GM12878 (cell line): Measurements from ENCODE around the gene SMAD9. TPM values are rescaled to one million over a fixed set of nuclear protein-coding genes. Genes with fewer than 3 reads are reported as not detected.

Source experiments
- ATAC-seq: fragments of 200-7000 bp; cut with Tn5 transposase; 3 replicates; pipeline ENCODE4 v1.9.1; 2020; ENCODE audit warnings: mild to moderate bottlenecking, moderate library complexity
- BruUV-seq: library from RNA; stranded (reverse); fragments of 400-500 nt; replicated peaks from 2 replicates; lab custom pipeline; 2021; lab: Mats Ljungman, UMichigan
- CTCF ChIA-PET: fragments of 300-600 bp; sonication (Branson Sonifier 250); formaldehyde crosslinking; extraction: SDS; loops from one replicate; lab custom pipeline; 2021; ENCODE audit warnings: inconsistent platforms; lab: Yijun Ruan, JAX
- POLR2A ChIA-PET: fragments of 350-600 bp; formaldehyde crosslinking; extraction: SDS; loops from one replicate; lab custom pipeline; 2021; ENCODE audit warnings: inconsistent platforms; lab: Charles Lee
- RAD21 ChIA-PET: fragments of 300-600 bp; sonication (Branson Sonifier 250); formaldehyde crosslinking; loops from one replicate; lab custom pipeline; 2023; ENCODE audit warnings: antibody characterized with exemption; ENCODE audit not compliant: unreplicated experiment; lab: Charles Lee
- SMC1A ChIA-PET: fragments of 300-600 bp; sonication (Branson Sonifier 250); formaldehyde crosslinking; loops from one replicate; lab custom pipeline; 2023; ENCODE audit not compliant: unreplicated experiment, uncharacterized antibody; lab: Charles Lee
- DNase-seq: peaks from one replicate; pipeline ENCODE4 v3.0.0-alpha.2; 2011; ENCODE audit warnings: low read depth, low spot score
- FAIRE-seq: peaks from 3 replicates; lab custom pipeline; 2011; peaks lifted over from hg19 to GRCh38; lab: Jason Lieb, UNC
- H2AFZ ChIP-seq: 2 replicates; pipeline ENCODE4 v1.6.0; 2011; ENCODE audit warnings: low read depth, low read length, control low read depth; ENCODE audit not compliant: control insufficient read depth
- H3K27ac ChIP-seq: 2 replicates; pipeline ENCODE4 v1.5.1; 2011; ENCODE audit warnings: control low read depth; ENCODE audit not compliant: control insufficient read depth, insufficient read depth
- H3K27me3 ChIP-seq, 2 experiments: replicated peaks in 1 of 2; 2 replicates each; pipeline versions ENCODE4 v1.6.0 to v1.6.1; 2011; ENCODE audit warnings: low read length in 1 of 2; ENCODE audit not compliant: control insufficient read depth in 2 of 2, insufficient read depth in 2 of 2
- H3K36me3 ChIP-seq, 2 experiments: 2 replicates each; pipeline ENCODE4 v1.5.1; 2011; ENCODE audit warnings: low read length in 1 of 2; ENCODE audit not compliant: control insufficient read depth in 2 of 2, insufficient read depth in 2 of 2
- H3K4me1 ChIP-seq: 2 replicates; pipeline ENCODE4 v1.6.1; 2011; ENCODE audit warnings: mild to moderate bottlenecking, low read length, moderate library complexity, mixed read lengths; ENCODE audit not compliant: control insufficient read depth, insufficient read depth
- H3K4me2 ChIP-seq: 2 replicates; pipeline ENCODE4 v1.6.0; 2011; ENCODE audit warnings: control low read depth; ENCODE audit not compliant: control insufficient read depth, insufficient read depth
- H3K4me3 ChIP-seq: fragments of 200-600 bp; sonication (generic); 2 replicates; pipeline ENCODE4 v1.5.1; 2016
- H3K79me2 ChIP-seq: 2 replicates; pipeline ENCODE4 v1.6.0; 2011; ENCODE audit warnings: low read length; ENCODE audit not compliant: control insufficient read depth, insufficient read depth
- H3K9ac ChIP-seq: 2 replicates; pipeline ENCODE4 v1.8.0; 2011; ENCODE audit warnings: low read length, control low read depth, mixed read lengths; ENCODE audit not compliant: control insufficient read depth, insufficient read depth
- H3K9me3 ChIP-seq: replicated peaks from 3 replicates; pipeline ENCODE4 v1.5.1; 2011; ENCODE audit warnings: mild to moderate bottlenecking, low read length; ENCODE audit not compliant: control insufficient read depth, insufficient read depth
- H4K20me1 ChIP-seq: 2 replicates; pipeline ENCODE4 v1.6.0; 2011; ENCODE audit not compliant: control insufficient read depth, insufficient read depth
- CBX5 ChIP-seq: sonication (generic); IDR thresholded peaks from 2 replicates; pipeline ENCODE4 v1.6.1; 2016; ENCODE audit warnings: low read depth, moderate library complexity, mild to moderate bottlenecking, inconsistent platforms
- ETV6 ChIP-seq, 2 experiments: fragments of 450-650 bp in 1 of 2; IDR thresholded peaks in 1 of 2; conservative IDR thresholded peaks in 1 of 2; 2 replicates each; pipeline ENCODE4 v1.6.1; 2014; ENCODE audit warnings: antibody characterized with exemption in 1 of 2, borderline replicate concordance in 1 of 2, low read depth in 1 of 2, mild to moderate bottlenecking in 1 of 2, moderate library complexity in 1 of 2
- FOS ChIP-seq: IDR thresholded peaks from 3 replicates; pipeline ENCODE4 v1.6.1; 2011; ENCODE audit warnings: borderline replicate concordance; ENCODE audit not compliant: insufficient read length; ENCODE audit errors: extremely low read depth
- IKZF2 ChIP-seq, 2 experiments: fragments of 450-650 bp; IDR thresholded peaks; 2 replicates each; pipeline ENCODE4 v1.6.1; 2017; ENCODE audit warnings: mild to moderate bottlenecking in 2 of 2, moderate library complexity in 2 of 2
- KAT2A ChIP-seq: conservative IDR thresholded peaks from 2 replicates; pipeline ENCODE4 v1.6.1; 2011; ENCODE audit warnings: low read depth, low read length; ENCODE audit not compliant: control insufficient read depth
- MXI1 ChIP-seq: fragments of 150-350 bp; IDR thresholded peaks from 2 replicates; pipeline ENCODE4 v1.6.1; 2011; ENCODE audit warnings: low read depth, mild to moderate bottlenecking, inconsistent platforms, low read length, improper control_type of control experiment
- NBN ChIP-seq: fragments of 450-650 bp; IDR thresholded peaks from 2 replicates; pipeline ENCODE4 v1.6.1; 2016
- TCF12 ChIP-seq: IDR thresholded peaks from 2 replicates; pipeline ENCODE4 v1.6.1; 2011; ENCODE audit warnings: low read depth, mild to moderate bottlenecking, low read length
- TCF7 ChIP-seq: IDR thresholded peaks from 2 replicates; pipeline ENCODE4 v1.6.1; 2014; ENCODE audit warnings: antibody characterized with exemption, borderline replicate concordance
- WGBS: methylation state at CpG from one replicate; pipeline ENCODE4 v1.1.6; 2016; ENCODE audit warnings: low lambda C conversion rate; ENCODE audit not compliant: insufficient replicate concordance, insufficient coverage; ENCODE audit errors: missing lambda C conversion rate; 5-methylcytosine and 5-hydroxymethylcytosine counted together
- in situ Hi-C: fragments of 300-500 bp; cut with MboI; formaldehyde crosslinking; loops from 9 replicates; pipeline ENCODE4 v1.14.3; 2018; ENCODE audit warnings: mixed read lengths
- intact Hi-C: fragments of 100-400 bp; cut with micrococcal nuclease; formaldehyde crosslinking; loops from one replicate; pipeline ENCODE4 v1.14.2; 2022; ENCODE audit not compliant: unreplicated experiment
- polyA plus RNA-seq, 11 experiments: library from polyadenylated mRNA; depleted of rRNA in 4 of 11; unstranded in 6 of 11; stranded (reverse) in 5 of 11; fragments of >200 nt; fragmentation: Nextera tagmentation in 4 of 11; fragmentation: Illumina TruSeq in 1 of 11; extraction: Ambion mirVana in 4 of 11; extraction: Trizol in 1 of 11; gene quantifications; 1 replicate in 1 of 11; 2 replicates in 10 of 11; pipeline versions ENCODE4 v1.2.1 to v1.2.3, GENCODE V29; 2011 to 2016; ENCODE audit warnings: inconsistent platforms in 2 of 11, missing spikeins in 2 of 11, low read depth in 1 of 11
- total RNA-seq, 4 experiments: library from RNA; depleted of rRNA in 3 of 4; stranded (reverse); fragments of >200 nt in 3 of 4; fragmentation: Illumina TruSeq in 1 of 4; extraction: Trizol in 1 of 4; gene quantifications; 2 replicates each; pipeline versions ENCODE4 v1.2.1 to v1.2.3, GENCODE V29; 2013 to 2021
- TF ChIP-seq, protein P1 (sequence below): fragments of 450-650 bp; IDR thresholded peaks from 2 replicates; pipeline ENCODE4 v1.6.1; 2017; ENCODE audit warnings: mild to moderate bottlenecking, moderate library complexity
- TF ChIP-seq, protein P2 (sequence below): fragments of 450-650 bp; IDR thresholded peaks from 2 replicates; pipeline ENCODE4 v1.6.1; 2014; ENCODE audit warnings: mild to moderate bottlenecking

Gene SMAD9
- total and polyA plus RNA-seq, 10 of the 15 experiments (the other 5 are each of a cell fraction or from before 2014, with no cell fraction given): 0.22 to 0.69 (median 0.42) TPM; not detected in 6

DNA sequence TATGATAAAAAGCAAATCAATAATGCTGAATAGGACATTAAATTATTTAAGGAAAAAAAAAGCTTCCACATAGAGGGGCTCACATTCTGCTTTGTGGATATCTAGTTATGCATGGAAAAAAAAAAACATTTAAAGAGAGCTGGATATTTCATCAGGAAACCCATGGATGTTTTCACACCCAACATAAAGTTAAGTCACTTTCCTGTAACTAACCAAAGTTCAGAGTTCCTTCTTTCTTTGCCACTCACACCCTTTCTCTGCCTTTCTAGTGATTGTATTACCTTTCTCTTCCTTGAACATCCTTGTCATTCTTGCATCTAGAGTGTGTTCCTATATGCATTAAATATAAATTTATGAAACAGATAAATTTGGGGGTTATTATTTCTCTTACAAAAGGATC is 53.8 kb downstream of the SMAD9 start (continued):
- TF ChIP-seq, protein P1, sequence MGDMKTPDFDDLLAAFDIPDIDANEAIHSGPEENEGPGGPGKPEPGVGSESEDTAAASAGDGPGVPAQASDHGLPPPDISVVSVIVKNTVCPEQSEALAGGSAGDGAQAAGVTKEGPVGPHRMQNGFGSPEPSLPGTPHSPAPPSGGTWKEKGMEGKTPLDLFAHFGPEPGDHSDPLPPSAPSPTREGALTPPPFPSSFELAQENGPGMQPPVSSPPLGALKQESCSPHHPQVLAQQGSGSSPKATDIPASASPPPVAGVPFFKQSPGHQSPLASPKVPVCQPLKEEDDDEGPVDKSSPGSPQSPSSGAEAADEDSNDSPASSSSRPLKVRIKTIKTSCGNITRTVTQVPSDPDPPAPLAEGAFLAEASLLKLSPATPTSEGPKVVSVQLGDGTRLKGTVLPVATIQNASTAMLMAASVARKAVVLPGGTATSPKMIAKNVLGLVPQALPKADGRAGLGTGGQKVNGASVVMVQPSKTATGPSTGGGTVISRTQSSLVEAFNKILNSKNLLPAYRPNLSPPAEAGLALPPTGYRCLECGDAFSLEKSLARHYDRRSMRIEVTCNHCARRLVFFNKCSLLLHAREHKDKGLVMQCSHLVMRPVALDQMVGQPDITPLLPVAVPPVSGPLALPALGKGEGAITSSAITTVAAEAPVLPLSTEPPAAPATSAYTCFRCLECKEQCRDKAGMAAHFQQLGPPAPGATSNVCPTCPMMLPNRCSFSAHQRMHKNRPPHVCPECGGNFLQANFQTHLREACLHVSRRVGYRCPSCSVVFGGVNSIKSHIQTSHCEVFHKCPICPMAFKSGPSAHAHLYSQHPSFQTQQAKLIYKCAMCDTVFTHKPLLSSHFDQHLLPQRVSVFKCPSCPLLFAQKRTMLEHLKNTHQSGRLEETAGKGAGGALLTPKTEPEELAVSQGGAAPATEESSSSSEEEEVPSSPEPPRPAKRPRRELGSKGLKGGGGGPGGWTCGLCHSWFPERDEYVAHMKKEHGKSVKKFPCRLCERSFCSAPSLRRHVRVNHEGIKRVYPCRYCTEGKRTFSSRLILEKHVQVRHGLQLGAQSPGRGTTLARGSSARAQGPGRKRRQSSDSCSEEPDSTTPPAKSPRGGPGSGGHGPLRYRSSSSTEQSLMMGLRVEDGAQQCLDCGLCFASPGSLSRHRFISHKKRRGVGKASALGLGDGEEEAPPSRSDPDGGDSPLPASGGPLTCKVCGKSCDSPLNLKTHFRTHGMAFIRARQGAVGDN: no peak

DNA sequence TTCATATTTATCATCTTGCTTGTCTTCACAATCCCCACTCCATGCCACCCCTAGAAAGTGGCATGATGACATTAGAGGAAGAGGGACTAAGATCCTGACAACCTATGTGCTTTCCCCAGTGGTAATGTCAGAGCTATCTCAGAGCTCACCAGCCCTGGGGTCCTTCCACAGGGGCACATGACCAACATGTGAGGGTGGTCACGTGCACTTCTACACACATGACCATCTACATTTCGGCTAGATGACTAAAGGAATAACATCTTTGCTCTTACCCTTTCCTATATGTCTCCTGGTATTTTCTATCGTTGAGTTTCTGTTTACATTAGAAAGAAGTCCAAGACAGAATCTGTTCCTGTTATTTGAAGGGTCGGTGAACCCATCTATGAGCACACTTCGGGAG is 54.8 kb downstream of the SMAD9 start:
- ATAC-seq (no peak), DNase-seq (no peak), FAIRE-seq (no peak)
- no peaks in the 10 kb centered on the region for H3K9me3 ChIP-seq
- ChIA-PET POLR2A (no interaction called here), RAD21 (no interaction called here), SMC1A (no interaction called here), CTCF (interaction anchor here (1.0 to 1.6 kb wide), 3 partner anchors 24 to 117 kb away, joined by 3 to 6 read pairs (median 3); no protein-coding TSS in a partner anchor)
- no peak overlapping the region for H2AFZ ChIP-seq
- no peak overlapping the region for H3K4me3 ChIP-seq
- H3K27me3 ChIP-seq: peaks cover 0 to 2% of the 10 kb centered on the region in 2 experiments; a peak in 2 of 4 replicates
- intact Hi-C loops: no loop called here
- TF ChIP-seq NBN (no peak), MXI1 (no peak), IKZF2 (IDR thresholded peaks at IDR 0.05) (no peak), CBX5 (no peak), KAT2A (no peak), TCF7 (no peak), ETV6 (conservative IDR thresholded peaks at IDR 0.05 in 1 of 2, IDR thresholded peaks at IDR 0.05 in 1 of 2; ENCODE audit: borderline replicate concordance in 1 of 2, low read depth in 1 of 2) (no peak), TCF12 (no peak), FOS (no peak)
- TF ChIP-seq, protein P2, sequence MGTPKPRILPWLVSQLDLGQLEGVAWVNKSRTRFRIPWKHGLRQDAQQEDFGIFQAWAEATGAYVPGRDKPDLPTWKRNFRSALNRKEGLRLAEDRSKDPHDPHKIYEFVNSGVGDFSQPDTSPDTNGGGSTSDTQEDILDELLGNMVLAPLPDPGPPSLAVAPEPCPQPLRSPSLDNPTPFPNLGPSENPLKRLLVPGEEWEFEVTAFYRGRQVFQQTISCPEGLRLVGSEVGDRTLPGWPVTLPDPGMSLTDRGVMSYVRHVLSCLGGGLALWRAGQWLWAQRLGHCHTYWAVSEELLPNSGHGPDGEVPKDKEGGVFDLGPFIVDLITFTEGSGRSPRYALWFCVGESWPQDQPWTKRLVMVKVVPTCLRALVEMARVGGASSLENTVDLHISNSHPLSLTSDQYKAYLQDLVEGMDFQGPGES: no peak
- no peaks in the 10 kb centered on the region for H3K79me2 ChIP-seq
- no peaks in the 10 kb centered on the region for H3K36me3 ChIP-seq
- BruUV-seq: no TSS peak
- WGBS: 28% methylated on average over 5 of the region's 5 CpGs
- no peaks in the 10 kb centered on the region for H4K20me1 ChIP-seq
- H3K27ac ChIP-seq: no peak overlapping the region
- H3K4me2 ChIP-seq: no peak overlapping the region
- no peak overlapping the region for H3K9ac ChIP-seq
- in situ Hi-C loops: no loop called here
- H3K4me1 ChIP-seq: no peaks in the 10 kb centered on the region
